WTC11 (cell line): ENCODE data around the gene TMEM200B. TPM values are rescaled to one million over a fixed set of nuclear protein-coding genes. Genes with fewer than 3 reads are reported as not detected.

Source experiments
- ATAC-seq: fragments of 200-7000 bp; cut with Tn5 transposase; 2 replicates; pipeline ENCODE4 v1.10.0; 2021; ENCODE audit warnings: mild to moderate bottlenecking, moderate library complexity
- CTCF ChIA-PET: fragments of 300-600 bp; sonication (Branson Sonifier 250); formaldehyde crosslinking; loops from one replicate; lab custom pipeline; 2021; ENCODE audit warnings: antibody characterized with exemption; lab: Charles Lee
- POLR2A ChIA-PET: fragments of 350-600 bp; sonication (Branson Sonifier 250); formaldehyde crosslinking; loops from one replicate; lab custom pipeline; 2021; ENCODE audit warnings: antibody characterized with exemption; lab: Charles Lee
- DNase-seq: peaks from one replicate; pipeline ENCODE4 v3.0.0; 2021; ENCODE audit warnings: low spot score
- H3K27ac Mint-ChIP-seq: 2 replicates; pipeline ENCODE4 v1.8.0; 2021; ENCODE audit warnings: mixed read lengths
- H3K27me3 Mint-ChIP-seq: 2 replicates; pipeline ENCODE4 v1.8.0; 2021; ENCODE audit warnings: low read depth, mild to moderate bottlenecking, moderate library complexity, mixed read lengths
- H3K36me3 Mint-ChIP-seq: 2 replicates; pipeline ENCODE4 v1.8.0; 2021; ENCODE audit warnings: mixed read lengths
- H3K4me1 Mint-ChIP-seq: 2 replicates; pipeline ENCODE4 v1.8.0; 2022; ENCODE audit warnings: mixed read lengths
- H3K4me3 Mint-ChIP-seq: 2 replicates; pipeline ENCODE4 v1.8.0; 2021; ENCODE audit warnings: mild to moderate bottlenecking, moderate library complexity, mixed read lengths
- H3K9me3 Mint-ChIP-seq: 2 replicates; pipeline ENCODE4 v1.8.0; 2021; ENCODE audit warnings: mixed read lengths
- CREB1 ChIP-seq: sonication (generic); formaldehyde crosslinking; IDR thresholded peaks from 2 replicates; pipeline ENCODE4 v1.8.0; 2023; ENCODE audit warnings: mild to moderate bottlenecking, missing genetic modification reagents
- E2F1 ChIP-seq: sonication (generic); formaldehyde crosslinking; IDR thresholded peaks from 2 replicates; pipeline ENCODE4 v1.8.0; 2022; ENCODE audit warnings: mild to moderate bottlenecking, missing genetic modification reagents
- FOXJ3 ChIP-seq: sonication (generic); formaldehyde crosslinking; IDR thresholded peaks from 2 replicates; pipeline ENCODE4 v1.9.0; 2021; ENCODE audit warnings: missing genetic modification reagents, mild to moderate bottlenecking, borderline replicate concordance
- FOXP1 ChIP-seq: sonication (generic); formaldehyde crosslinking; IDR thresholded peaks from 2 replicates; pipeline ENCODE4 v1.8.0; 2022; ENCODE audit warnings: missing genetic modification reagents, mild to moderate bottlenecking, moderate library complexity, borderline replicate concordance
- GRHL2 ChIP-seq: fragments of 250-450 bp; sonication (Bioruptor Pico); IDR thresholded peaks from 2 replicates; pipeline ENCODE4 v1.8.0; 2022; ENCODE audit warnings: mild to moderate bottlenecking, moderate library complexity; ENCODE audit not compliant: insufficient replicate concordance, severe bottlenecking
- GTF2I ChIP-seq: fragments of 250-450 bp; sonication (Bioruptor Pico); conservative IDR thresholded peaks from 2 replicates; pipeline ENCODE4 v1.4.0; 2021; ENCODE audit warnings: mild to moderate bottlenecking
- HMGA2 ChIP-seq: fragments of 250-450 bp; sonication (Bioruptor Pico); IDR thresholded peaks from 2 replicates; pipeline ENCODE4 v1.4.0; 2021; ENCODE audit warnings: mild to moderate bottlenecking, moderate library complexity
- MXD4 ChIP-seq: fragments of 250-450 bp; sonication (Bioruptor Pico); IDR thresholded peaks from 2 replicates; pipeline ENCODE4 v1.8.0; 2021; ENCODE audit warnings: mild to moderate bottlenecking, moderate library complexity, borderline replicate concordance
- NR2C2 ChIP-seq: sonication (generic); formaldehyde crosslinking; IDR thresholded peaks from 2 replicates; pipeline ENCODE4 v1.8.0; 2022; ENCODE audit warnings: mild to moderate bottlenecking, missing genetic modification reagents
- RELA ChIP-seq: sonication (generic); formaldehyde crosslinking; IDR thresholded peaks from 2 replicates; pipeline ENCODE4 v1.8.1; 2022; ENCODE audit warnings: missing genetic modification reagents, mild to moderate bottlenecking, borderline replicate concordance
- SOX15 ChIP-seq: fragments of 250-450 bp; sonication (Bioruptor Pico); IDR thresholded peaks from 2 replicates; pipeline ENCODE4 v1.9.0; 2021; ENCODE audit warnings: mild to moderate bottlenecking
- TEAD1 ChIP-seq: sonication (generic); formaldehyde crosslinking; IDR thresholded peaks from 2 replicates; pipeline ENCODE4 v1.8.0; 2022; ENCODE audit warnings: mild to moderate bottlenecking, missing genetic modification reagents
- ZNF121 ChIP-seq: sonication (generic); formaldehyde crosslinking; IDR thresholded peaks from 2 replicates; pipeline ENCODE4 v1.8.0; 2023; ENCODE audit warnings: missing genetic modification reagents
- ZNF138 ChIP-seq: sonication (generic); formaldehyde crosslinking; conservative IDR thresholded peaks from 2 replicates; pipeline ENCODE4 v1.8.1; 2022; ENCODE audit warnings: mild to moderate bottlenecking, moderate library complexity, missing genetic modification reagents
- ZNF219 ChIP-seq: sonication (generic); formaldehyde crosslinking; IDR thresholded peaks from 2 replicates; pipeline ENCODE4 v1.8.0; 2023; ENCODE audit warnings: missing genetic modification reagents, mild to moderate bottlenecking, borderline replicate concordance
- ZNF263 ChIP-seq: sonication (generic); formaldehyde crosslinking; IDR thresholded peaks from 2 replicates; pipeline ENCODE4 v1.8.1; 2022; ENCODE audit warnings: low read depth, mild to moderate bottlenecking, moderate library complexity, missing genetic modification reagents
- ZNF425 ChIP-seq: fragments of 250-450 bp; sonication (Bioruptor Pico); conservative IDR thresholded peaks from 2 replicates; pipeline ENCODE4 v1.9.0; 2021; ENCODE audit warnings: mild to moderate bottlenecking
- ZNF671 ChIP-seq: fragments of 250-450 bp; sonication (Bioruptor Pico); IDR thresholded peaks from 2 replicates; pipeline ENCODE4 v1.8.0; 2021; ENCODE audit warnings: mild to moderate bottlenecking
- ZSCAN18 ChIP-seq: fragments of 250-450 bp; sonication (Bioruptor Pico); IDR thresholded peaks from 2 replicates; pipeline ENCODE4 v2.1.2; 2022; ENCODE audit warnings: mild to moderate bottlenecking, moderate library complexity
- total RNA-seq: library from RNA; stranded (reverse); gene quantifications from 3 replicates; pipeline ENCODE4 v1.2.3, GENCODE V29; 2021
- TF ChIP-seq, protein P1 (sequence below): sonication (generic); formaldehyde crosslinking; IDR thresholded peaks from 2 replicates; pipeline ENCODE4 v1.8.0; 2022; ENCODE audit warnings: mild to moderate bottlenecking, missing genetic modification reagents
- TF ChIP-seq, protein P2 (sequence below): sonication (generic); formaldehyde crosslinking; IDR thresholded peaks from 2 replicates; pipeline ENCODE4 v1.8.1; 2022; ENCODE audit warnings: low read depth, missing genetic modification reagents, borderline replicate concordance
- TF ChIP-seq, protein P3 (sequence below): sonication (generic); formaldehyde crosslinking; IDR thresholded peaks from 2 replicates; pipeline ENCODE4 v1.8.0; 2022; ENCODE audit warnings: missing genetic modification reagents

The TMEM200B gene
- total RNA-seq, 1 experiment from 2014 or later: 22.6 TPM

- ChIA-PET POLR2A (interaction anchor here (0.6 to 1.9 kb wide), 3 partner anchors 10 to 461 kb away, joined by 3 to 5 read pairs (median 4); partner anchors contain the start of gene SRSF4), CTCF (interaction anchor here (0.8 to 1.8 kb wide), 4 partner anchors 26 to 294 kb away, joined by 3 to 7 read pairs (median 4); no protein-coding TSS in a partner anchor)
- peaks cover 28% of the 10 kb centered on the region for H3K36me3 Mint-ChIP-seq
- TF ChIP-seq, protein P1, sequence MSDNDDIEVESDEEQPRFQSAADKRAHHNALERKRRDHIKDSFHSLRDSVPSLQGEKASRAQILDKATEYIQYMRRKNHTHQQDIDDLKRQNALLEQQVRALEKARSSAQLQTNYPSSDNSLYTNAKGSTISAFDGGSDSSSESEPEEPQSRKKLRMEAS (CRISPR knock-in tag): no peak
- TF ChIP-seq GTF2I (CRISPR knock-in tag) (no peak), FOXJ3 (CRISPR knock-in tag) (no peak), MXD4 (CRISPR knock-in tag) (no peak), HMGA2 (CRISPR knock-in tag) (no peak), FOXP1 (no peak), ZNF671 (no peak), GRHL2 (CRISPR knock-in tag) (no peak), TEAD1 (CRISPR knock-in tag) (no peak)
- TF ChIP-seq, protein P2, sequence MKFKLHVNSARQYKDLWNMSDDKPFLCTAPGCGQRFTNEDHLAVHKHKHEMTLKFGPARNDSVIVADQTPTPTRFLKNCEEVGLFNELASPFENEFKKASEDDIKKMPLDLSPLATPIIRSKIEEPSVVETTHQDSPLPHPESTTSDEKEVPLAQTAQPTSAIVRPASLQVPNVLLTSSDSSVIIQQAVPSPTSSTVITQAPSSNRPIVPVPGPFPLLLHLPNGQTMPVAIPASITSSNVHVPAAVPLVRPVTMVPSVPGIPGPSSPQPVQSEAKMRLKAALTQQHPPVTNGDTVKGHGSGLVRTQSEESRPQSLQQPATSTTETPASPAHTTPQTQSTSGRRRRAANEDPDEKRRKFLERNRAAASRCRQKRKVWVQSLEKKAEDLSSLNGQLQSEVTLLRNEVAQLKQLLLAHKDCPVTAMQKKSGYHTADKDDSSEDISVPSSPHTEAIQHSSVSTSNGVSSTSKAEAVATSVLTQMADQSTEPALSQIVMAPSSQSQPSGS (CRISPR knock-in tag): no peak
- TF ChIP-seq, protein P3, sequence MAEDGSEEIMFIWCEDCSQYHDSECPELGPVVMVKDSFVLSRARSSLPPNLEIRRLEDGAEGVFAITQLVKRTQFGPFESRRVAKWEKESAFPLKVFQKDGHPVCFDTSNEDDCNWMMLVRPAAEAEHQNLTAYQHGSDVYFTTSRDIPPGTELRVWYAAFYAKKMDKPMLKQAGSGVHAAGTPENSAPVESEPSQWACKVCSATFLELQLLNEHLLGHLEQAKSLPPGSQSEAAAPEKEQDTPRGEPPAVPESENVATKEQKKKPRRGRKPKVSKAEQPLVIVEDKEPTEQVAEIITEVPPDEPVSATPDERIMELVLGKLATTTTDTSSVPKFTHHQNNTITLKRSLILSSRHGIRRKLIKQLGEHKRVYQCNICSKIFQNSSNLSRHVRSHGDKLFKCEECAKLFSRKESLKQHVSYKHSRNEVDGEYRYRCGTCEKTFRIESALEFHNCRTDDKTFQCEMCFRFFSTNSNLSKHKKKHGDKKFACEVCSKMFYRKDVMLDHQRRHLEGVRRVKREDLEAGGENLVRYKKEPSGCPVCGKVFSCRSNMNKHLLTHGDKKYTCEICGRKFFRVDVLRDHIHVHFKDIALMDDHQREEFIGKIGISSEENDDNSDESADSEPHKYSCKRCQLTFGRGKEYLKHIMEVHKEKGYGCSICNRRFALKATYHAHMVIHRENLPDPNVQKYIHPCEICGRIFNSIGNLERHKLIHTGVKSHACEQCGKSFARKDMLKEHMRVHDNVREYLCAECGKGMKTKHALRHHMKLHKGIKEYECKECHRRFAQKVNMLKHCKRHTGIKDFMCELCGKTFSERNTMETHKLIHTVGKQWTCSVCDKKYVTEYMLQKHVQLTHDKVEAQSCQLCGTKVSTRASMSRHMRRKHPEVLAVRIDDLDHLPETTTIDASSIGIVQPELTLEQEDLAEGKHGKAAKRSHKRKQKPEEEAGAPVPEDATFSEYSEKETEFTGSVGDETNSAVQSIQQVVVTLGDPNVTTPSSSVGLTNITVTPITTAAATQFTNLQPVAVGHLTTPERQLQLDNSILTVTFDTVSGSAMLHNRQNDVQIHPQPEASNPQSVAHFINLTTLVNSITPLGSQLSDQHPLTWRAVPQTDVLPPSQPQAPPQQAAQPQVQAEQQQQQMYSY (CRISPR knock-in tag): no peak
- no peak overlapping the region for H3K4me3 Mint-ChIP-seq
- H3K27ac Mint-ChIP-seq: peak overlapping the region; percentile 90
- ATAC-seq (no peak), DNase-seq (no peak)
- peaks cover 4% of the 10 kb centered on the region for H3K9me3 Mint-ChIP-seq
- peaks cover 56% of the 10 kb centered on the region for H3K4me1 Mint-ChIP-seq
- no peaks in the 10 kb centered on the region for H3K27me3 Mint-ChIP-seq
Observed at GRCh38 chr1:29171521-29171920, 47.8 kb upstream of the TMEM200B start.

- Mint-ChIP-seq H3K36me3 (peaks cover 28% of the 10 kb centered on the region), H3K27me3 (no peaks in the 10 kb centered on the region), H3K4me3 (no peak overlapping the region), H3K4me1 (peaks cover 59% of the 10 kb centered on the region), H3K9me3 (peaks cover 4% of the 10 kb centered on the region), H3K27ac (peak overlapping the region; percentile 90)
- DNase-seq (no peak), ATAC-seq (no peak)
- ChIA-PET CTCF (interaction anchor here (0.8 to 1.8 kb wide), 4 partner anchors 26 to 294 kb away, joined by 3 to 7 read pairs (median 4); no protein-coding TSS in a partner anchor), POLR2A (interaction anchor here (0.6 to 1.9 kb wide), 3 partner anchors 10 to 460 kb away, joined by 3 to 5 read pairs (median 4); partner anchors contain the start of gene SRSF4)
- TF ChIP-seq ZNF263 (CRISPR knock-in tag) (no peak), SOX15 (CRISPR knock-in tag) (no peak), RELA (CRISPR knock-in tag) (no peak), ZNF425 (CRISPR knock-in tag) (no peak), ZNF219 (CRISPR knock-in tag) (no peak), ZNF138 (CRISPR knock-in tag) (no peak), ZNF671 (no peak), E2F1 (no peak), NR2C2 (CRISPR knock-in tag) (no peak), ZSCAN18 (CRISPR knock-in tag) (no peak), CREB1 (CRISPR knock-in tag) (no peak), ZNF121 (CRISPR knock-in tag) (no peak)
- TF ChIP-seq, protein P2 (CRISPR knock-in tag): no peak
Observed at GRCh38 chr1:29171089-29171488, 47.4 kb upstream of the TMEM200B start.
